ENCODE results near the gene ATXN7L2.

ATXN7L2 gene

DNA sequence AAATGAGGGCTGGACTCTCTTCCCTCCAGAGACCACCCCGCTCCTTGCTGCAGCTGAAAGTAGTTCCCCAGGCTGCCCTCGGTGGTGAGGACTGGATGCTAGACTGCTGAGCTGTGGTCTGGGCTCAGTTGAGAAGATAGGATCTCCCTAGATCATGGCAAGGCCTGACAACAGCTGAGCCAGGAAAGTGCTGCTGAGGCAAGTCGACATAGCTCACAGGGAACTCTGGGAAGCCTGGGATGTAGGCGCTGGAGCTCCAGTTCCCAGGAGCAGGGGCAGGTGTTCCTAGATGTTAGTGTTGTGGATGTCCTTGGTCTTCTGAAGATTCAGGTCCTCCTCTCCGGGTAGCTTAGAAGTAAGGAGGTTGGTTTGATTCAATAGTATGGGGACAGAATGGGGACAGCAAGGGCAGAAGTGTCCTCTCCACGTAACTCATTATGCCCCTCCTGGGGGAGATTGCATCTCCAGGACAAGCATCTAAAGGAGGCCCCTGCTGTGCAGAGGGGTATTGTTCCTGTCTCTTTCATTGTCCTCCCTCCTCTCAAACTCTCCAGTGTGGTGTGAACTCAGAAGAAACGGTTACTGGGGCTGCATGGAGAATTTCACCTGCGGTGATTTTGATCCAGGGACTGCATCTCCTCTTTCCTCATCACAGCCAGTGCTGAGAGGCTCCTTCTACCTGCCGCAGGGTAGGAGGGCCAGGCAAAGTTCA lies 13.9 kb downstream of the ATXN7L2 start:
- no peak for DNase-seq (ENCODE audit: low read depth)

DNA sequence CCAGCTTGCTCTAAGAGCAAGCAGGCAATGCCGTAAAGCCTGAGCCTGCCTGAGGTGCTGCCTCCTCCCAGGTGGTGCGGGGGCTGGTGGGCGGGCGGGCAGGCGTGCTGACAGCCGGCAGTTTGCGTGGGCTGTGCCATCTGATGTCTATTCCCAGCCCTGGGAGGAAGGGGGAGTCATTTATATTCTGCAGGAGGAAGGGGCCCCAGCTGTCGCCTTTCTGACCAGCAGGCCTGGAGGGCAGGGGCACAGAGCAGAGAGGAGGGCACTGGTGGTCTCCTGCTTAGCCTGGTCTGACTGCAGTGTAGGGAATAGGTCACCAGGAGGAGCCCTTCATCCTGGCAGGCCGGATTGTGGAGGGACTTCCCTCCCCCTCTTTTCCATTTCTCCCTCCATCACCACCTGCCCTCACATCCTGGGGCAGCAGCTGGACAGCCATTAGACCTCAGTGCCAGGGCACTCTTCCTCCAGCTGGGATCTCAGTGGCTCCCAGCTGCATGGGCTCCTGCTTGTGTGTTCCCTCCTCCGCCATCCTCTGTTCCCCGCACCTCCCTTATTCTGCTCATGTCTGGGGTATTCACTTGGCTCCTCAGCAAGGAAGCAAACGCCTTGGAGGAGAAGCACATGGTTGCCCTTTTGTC lies 14.6 kb downstream of the ATXN7L2 start:
- DNase-seq (ENCODE audit: low read depth), result no peak

- no peak for DNase-seq (ENCODE audit: low read depth)
Measured at GRCh38 chr1:109499081-109499480, 15.4 kb downstream of the ATXN7L2 start.

DNA sequence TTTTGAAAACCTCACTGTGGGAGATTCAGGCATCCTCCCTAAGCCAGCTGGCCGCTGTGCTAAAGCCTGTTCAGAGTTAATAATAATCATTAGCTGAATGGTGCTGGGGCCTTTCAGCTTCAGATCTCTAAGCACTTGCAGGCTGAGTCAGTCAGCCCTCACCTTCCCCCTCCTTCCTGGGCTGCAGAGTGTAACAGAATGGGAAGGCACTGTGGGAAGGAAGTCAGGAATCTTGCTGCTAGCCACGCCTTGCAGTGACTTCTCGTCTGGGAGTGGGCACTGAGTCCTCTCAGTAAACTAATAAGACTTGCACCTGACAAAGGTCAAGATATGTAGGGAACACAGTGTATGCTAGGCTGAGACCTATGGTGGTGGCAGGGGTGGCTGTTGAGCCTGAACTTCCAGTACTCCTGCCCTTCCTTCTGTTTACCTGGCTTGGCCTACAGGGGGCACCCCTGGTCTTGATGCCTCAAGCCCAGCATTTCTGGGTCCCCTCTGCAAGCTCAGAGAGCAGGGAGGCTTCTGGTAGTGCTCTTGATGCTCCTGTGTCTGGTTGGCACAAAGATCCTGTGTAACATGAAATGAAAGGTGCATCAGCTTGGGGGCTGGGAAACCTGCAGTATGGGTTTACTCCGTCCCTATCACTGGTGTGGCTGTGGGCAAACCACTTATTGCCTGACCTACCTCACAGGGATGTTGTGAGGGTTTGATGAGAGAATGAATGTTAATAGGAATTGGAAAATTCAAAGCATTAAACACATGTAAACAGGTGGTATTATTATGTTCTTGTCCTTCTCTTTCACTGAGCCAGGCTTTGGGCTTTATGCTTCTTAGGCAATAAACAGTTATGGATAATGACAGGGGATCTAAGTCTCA lies 16.2 kb downstream of the ATXN7L2 start:
- DNase-seq (ENCODE audit: low read depth), result no peak

DNA sequence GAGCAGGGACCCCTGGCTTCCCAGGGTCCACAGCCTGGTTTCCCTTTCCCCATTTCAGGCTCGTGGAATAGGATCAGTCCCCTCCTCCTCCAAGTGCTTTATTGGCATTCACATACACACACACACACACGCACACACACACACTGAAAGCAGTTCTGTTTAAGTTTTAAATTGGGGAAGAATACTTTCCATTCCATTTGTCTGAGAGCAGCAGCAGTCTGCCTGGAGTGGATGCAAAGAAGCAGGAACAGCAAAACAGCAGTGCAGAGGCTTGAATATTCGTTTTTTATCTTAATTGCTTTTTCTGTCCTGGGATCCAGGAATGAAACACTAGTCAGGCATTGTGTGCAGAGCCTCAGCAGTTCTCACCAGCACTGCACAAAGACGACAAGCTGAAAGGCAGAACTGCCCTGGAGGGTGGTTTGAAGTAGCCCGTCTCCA lies 17.3 kb downstream of the ATXN7L2 start:
- DNase-seq (ENCODE audit: low read depth), result no peak

- no peak for DNase-seq (ENCODE audit: low read depth)
Measured at GRCh38 chr1:109501644-109502363, 18.1 kb downstream of the ATXN7L2 start.

DNA sequence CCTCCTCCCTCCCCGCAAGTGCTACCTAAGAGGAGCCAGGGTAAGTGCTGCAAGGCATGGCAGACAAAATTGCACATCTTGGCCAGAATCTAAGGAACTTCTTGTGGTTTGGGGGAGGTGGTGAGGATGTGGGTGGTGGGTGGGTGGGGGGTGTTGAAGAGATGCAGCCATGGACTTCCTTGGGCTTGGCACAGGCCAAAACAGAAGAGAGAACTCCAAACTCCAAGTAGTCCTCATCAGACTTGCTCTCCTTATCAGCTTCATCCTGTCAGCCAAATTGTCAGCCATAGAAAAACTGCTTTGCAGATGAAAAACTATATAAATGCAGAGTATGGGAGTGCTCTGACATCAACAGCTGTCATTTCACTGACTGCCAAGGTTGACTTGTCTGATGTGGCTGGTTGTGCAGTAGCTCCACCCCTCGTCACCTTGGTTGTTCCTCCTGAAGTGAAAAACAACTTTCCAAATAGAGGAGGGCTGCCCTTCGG lies 18.7 kb downstream of the ATXN7L2 start:
- no peak for DNase-seq (ENCODE audit: low read depth)

DNA sequence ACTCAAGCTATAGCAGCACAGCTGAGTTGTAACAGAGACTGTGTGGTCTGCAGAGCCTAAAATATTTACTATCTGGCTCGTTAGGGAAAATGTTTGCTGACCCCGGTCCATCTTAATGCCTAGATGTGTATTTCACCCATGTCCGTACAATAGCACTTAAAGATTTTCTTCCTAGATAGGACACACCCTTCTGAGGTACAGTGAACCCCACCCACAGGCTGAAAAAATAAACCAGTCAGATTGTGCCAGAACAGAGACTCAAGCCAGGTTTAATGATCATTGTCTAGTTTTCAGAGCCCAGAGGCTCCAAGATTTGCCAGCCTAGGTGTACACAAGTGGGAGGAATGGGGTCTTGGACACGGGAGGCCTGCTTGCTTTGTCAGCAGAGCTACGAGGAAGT lies 20.2 kb downstream of the ATXN7L2 start:
- DNase-seq (ENCODE audit: low read depth), result no peak

DNA sequence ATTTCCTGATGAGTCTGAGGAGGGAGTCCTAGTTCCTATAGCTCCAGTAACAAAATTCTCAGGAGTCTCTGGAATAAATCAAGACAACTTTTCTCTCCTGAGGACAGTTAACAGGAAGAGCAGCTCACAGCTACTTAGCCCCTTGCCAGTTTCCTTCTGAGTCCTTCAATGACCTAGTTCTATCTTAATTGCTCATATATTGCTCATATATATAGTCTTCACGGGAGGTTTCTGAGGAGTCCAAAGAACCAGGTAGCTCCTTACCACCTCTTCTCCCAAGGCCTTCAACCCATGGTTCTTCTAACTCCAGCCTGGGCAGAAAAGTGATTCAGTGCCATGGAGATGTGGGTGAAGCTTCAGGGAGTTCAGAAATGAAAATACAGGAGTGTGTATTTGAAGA lies 21.3 kb downstream of the ATXN7L2 start:
- no peak for DNase-seq (ENCODE audit: low read depth)

DNA sequence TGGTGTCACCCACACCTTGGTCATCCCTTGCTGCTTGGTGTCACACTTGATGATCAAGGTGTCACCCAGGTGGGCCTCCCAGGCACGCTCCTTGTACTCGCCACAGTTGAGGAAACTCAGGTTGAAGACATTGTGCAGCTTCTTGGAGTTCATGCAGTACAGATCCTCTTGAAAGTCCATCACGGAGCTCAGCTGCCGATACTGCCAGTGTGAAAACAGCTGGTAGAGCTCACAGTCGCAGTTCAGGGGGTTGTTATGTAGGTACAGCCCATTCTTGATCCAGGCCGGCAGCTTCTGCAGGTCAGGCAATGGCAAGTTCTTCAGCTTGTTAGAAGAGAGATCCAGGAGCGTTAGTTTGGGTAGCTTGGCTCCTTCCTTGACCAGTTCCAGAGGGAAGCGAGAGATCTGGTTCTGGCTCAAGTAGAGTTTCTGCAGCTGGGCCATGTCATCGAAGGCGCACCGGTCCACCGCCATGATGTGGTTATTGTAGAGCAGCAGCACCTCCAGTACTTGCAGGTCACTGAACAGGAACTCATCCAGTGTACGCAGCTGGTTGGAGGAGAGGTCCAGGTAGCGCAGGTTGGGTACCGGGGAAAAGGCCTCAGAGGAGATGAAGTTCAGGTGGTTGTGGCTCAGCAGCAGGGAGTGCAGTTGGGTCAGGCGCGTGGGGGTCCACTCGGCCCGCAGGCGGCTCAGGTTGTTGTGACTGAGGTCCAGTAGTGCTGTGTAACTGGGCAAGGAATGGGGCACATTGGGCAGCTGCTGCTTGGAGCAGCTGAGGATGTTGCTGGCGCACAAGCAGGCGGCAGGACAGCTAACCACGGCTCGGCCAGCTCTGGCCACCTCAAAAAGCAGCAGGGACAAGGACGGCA lies 24.5 kb downstream of the ATXN7L2 start:
- DNase-seq (ENCODE audit: low read depth), result no peak

DNA sequence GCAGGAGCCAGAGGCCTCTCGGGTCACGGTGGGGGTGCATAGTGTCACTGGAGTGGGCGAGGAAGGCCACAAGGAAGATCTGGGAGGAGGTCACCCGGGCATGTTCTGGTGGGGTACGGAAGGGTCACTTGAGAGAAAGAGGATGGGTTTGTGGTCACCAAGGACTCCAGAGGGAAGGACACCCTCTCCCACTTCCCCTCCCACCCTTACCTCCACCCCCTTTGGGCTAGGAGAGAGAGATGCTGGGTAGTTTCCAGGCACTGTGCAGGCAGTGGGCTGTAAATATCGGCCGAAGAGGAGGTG lies 25.1 kb downstream of the ATXN7L2 start:
- DNase-seq (ENCODE audit: low read depth), result no peak

DNA sequence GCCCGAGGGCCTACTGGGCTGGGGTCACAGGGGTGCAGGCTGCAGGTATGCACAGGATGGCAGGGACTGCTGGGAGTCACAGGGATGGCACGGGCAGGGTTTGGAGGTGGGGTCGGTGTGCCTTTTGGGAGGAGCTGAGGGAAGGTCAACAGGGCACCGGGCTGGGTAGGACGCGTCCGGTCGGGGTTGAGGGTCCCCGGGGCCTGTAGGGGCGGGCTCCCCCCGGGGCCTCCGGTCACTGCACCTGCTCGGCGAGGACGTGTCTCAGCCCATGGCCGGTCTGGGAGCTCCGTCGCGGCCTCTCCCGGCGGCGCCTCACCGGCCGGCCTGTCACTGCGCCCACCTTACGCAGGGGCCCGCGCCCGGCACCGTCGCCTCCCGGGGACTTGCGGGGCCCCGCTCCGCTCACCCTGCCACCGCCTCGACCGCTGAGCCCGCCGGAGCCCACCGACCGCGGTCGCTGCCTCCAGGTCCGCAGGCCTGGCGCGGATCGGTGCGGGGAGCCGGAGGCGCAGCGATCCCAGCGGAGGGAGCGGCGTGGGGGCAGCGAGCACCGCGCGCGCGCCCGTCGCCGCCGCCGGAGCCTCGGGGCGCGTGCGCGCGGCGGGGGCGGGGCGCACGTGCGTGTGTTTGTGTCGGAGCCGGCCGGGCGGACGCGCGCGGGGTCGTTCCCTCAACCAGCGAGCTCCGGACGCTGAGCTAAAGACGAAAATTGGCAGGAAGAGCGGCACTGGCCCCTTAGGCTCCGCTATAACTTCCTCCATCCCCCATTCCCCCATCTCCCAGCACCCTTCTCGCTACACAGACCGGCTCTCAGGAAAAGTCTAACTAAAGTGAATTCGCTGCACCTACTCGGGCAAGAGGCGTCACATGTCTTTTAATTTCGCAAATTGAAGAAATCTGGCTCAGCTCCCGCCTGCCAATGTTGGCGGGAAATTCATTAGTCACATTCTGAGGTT lies 25.8 kb downstream of the ATXN7L2 start, which contains the start of gene AMIGO1:
Gene AMIGO1 (minus strand): TSS at position 552 of the 959 bp plus-strand sequence. CDS start 815 bp downstream, outside the sequence.
- no peak for DNase-seq (ENCODE audit: low read depth)

DNA sequence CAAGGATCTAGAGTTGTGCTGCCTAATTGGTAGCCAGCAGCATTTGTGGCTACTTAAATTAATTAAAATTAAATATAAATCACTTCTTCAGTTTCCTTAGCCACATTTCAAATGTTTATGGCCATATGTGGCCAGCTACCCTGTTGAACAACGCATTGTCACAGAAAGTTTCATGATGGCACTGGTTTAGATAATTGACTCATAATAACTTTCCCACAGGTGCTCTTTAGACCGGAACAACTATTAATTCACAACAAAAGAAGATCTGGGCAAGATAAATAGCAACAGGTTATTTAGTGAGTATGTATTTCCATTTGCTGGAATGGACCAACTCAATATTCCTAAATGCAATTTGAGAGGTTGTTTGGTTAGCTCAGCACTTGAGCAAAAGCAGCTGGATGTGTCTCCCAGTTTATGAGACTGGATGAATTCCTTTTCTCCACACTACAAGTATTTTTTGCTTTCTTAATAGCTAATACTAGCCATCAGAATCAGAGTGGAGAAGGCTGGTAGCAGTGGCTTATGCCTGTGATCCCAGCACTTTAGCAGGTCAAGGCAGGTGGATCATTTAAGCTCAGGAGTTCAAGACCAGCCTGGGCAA lies 29.5 kb downstream of the ATXN7L2 start:
- no peak for DNase-seq (ENCODE audit: low read depth)

GRCh38 chr1:109514846-109515245 lies 31.1 kb downstream of the ATXN7L2 start:
- no peak for DNase-seq (ENCODE audit: low read depth)

- DNase-seq (ENCODE audit: low read depth), result no peak
Measured at GRCh38 chr1:109516872-109517271, 33.2 kb downstream of the ATXN7L2 start.

DNA sequence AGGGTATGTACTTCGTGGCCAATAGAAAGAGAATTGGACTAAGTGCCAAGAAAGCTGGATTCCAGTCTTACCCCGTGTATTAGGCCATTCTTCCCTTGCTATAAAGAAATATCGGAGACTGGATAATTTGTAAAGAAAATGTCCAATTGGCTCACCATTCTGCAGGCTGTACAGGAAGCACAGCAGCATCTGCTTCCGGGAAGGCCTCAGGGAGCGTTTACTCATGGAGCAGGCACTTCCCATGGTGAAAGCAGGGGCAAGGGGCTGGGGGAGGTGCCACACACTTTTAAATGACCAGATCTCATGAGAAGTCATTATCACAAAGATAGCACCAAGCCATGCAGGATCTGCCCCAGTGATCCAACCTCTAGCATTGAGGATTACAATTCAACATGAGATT lies 33.6 kb downstream of the ATXN7L2 start:
- no peak for DNase-seq (ENCODE audit: low read depth)

GRCh38 chr1:109521002-109521951 lies 37.6 kb downstream of the ATXN7L2 start:
- no peak for DNase-seq (ENCODE audit: low read depth)

GRCh38 chr1:109522026-109522425 lies 38.3 kb downstream of the ATXN7L2 start:
- DNase-seq (ENCODE audit: low read depth), result no peak

Data from stromal cell of bone marrow (primary cell).